NCI-H345 treated with DMSO at 0.1 percent for 48 hours (cell line): ENCODE results near the gene SREK1IP1.

ENCODE experiments used
- DNase-seq: peaks from one replicate; lab custom pipeline; 2025; ENCODE audit not compliant: unreplicated experiment; lab: John Stamatoyannopoulos, UW

Gene SREK1IP1

GRCh38 chr5:64688391-64688790, 80.1 kb downstream of the SREK1IP1 start:
- no peak for DNase-seq

GRCh38 chr5:64685866-64686265, 82.6 kb downstream of the SREK1IP1 start:
- no peak for DNase-seq

GRCh38 chr5:64682608-64683007, 85.9 kb downstream of the SREK1IP1 start:
- DNase-seq: no peak

- DNase-seq: no peak
Measured at GRCh38 chr5:64680289-64680688, 88.2 kb downstream of the SREK1IP1 start.

GRCh38 chr5:64678374-64678773, 90.1 kb downstream of the SREK1IP1 start:
- no peak for DNase-seq

- no peak for DNase-seq
Measured at GRCh38 chr5:64671678-64672077, 96.8 kb downstream of the SREK1IP1 start.

- DNase-seq: no peak
Measured at GRCh38 chr5:64670277-64670676, 98.2 kb downstream of the SREK1IP1 start.
